H1 (cell line): ENCODE measurements around the gene RPUSD3. TPM values are rescaled to one million over a fixed set of nuclear protein-coding genes. Genes with fewer than 3 reads are reported as not detected.
A peak's percentile ranks its signal among the peaks of the same experiment; 100 is the strongest.

Experiments used
- CTCF ChIA-PET: fragments of 300-600 bp; sonication (Branson Sonifier 250); formaldehyde crosslinking; loops from one replicate; lab custom pipeline; 2021; ENCODE audit not compliant: partially characterized antibody; lab: Charles Lee
- POLR2A ChIA-PET: fragments of 300-600 bp; sonication (Branson Sonifier 250); formaldehyde crosslinking; loops from one replicate; lab custom pipeline; 2021; ENCODE audit warnings: inconsistent platforms; ENCODE audit not compliant: partially characterized antibody; lab: Charles Lee
- DNase-seq, 2 experiments: peaks; one replicate each; pipeline versions ENCODE4 v3.0.0 to v3.0.0-alpha.2; 2010 to 2022; ENCODE audit warnings: low spot score in 2 of 2, low read depth in 1 of 2, mixed read lengths in 1 of 2
- FAIRE-seq: peaks from 2 replicates; lab custom pipeline; 2011; peaks lifted over from hg19 to GRCh38; lab: Jason Lieb, UNC
- H2AFZ ChIP-seq: 2 replicates; pipeline ENCODE4 v1.8.1; 2012; ENCODE audit warnings: low read length, inconsistent platforms
- H2AK5ac ChIP-seq: 2 replicates; pipeline ENCODE4 v1.6.1; 2013; ENCODE audit warnings: low read depth, low read length
- H2BK120ac ChIP-seq: replicated peaks from 2 replicates; pipeline ENCODE3; 2013; ENCODE audit warnings: low read depth, low read length, inconsistent platforms
- H2BK12ac ChIP-seq: 2 replicates; pipeline ENCODE4 v1.6.1; 2013; ENCODE audit warnings: low read depth, low read length
- H2BK15ac ChIP-seq: 2 replicates; pipeline ENCODE4 v1.6.1; 2013; ENCODE audit warnings: low read length
- H2BK20ac ChIP-seq: 2 replicates; pipeline ENCODE4 v1.6.1; 2013; ENCODE audit warnings: low read length
- H2BK5ac ChIP-seq: 2 replicates; pipeline ENCODE4 v1.6.1; 2013; ENCODE audit warnings: low read depth, low read length
- H3K14ac ChIP-seq: 2 replicates; pipeline ENCODE4 v1.6.1; 2013; ENCODE audit warnings: inconsistent platforms; ENCODE audit not compliant: insufficient read length
- H3K18ac ChIP-seq: 2 replicates; pipeline ENCODE4 v1.6.1; 2013; ENCODE audit warnings: low read length; ENCODE audit errors: extremely low read depth
- H3K23ac ChIP-seq: 2 replicates; pipeline ENCODE4 v1.6.1; 2013; ENCODE audit warnings: inconsistent platforms; ENCODE audit not compliant: insufficient read length
- H3K23me2 ChIP-seq: 2 replicates; pipeline ENCODE4 v1.6.1; 2013; ENCODE audit warnings: low read depth, low read length
- H3K27ac ChIP-seq: 2 replicates; pipeline ENCODE4 v1.6.1; 2011; ENCODE audit warnings: low read depth, low read length, inconsistent platforms
- H3K27me3 ChIP-seq, 4 experiments: replicated peaks in 1 of 4; 1 replicate in 1 of 4; 2 replicates in 3 of 4; pipeline versions ENCODE4 v1.6.1 to v1.8.1; 2011 to 2013; ENCODE audit warnings: low read length in 3 of 4, mild to moderate bottlenecking in 3 of 4, inconsistent platforms in 2 of 4, mixed read lengths in 2 of 4, moderate library complexity in 1 of 4; ENCODE audit not compliant: control insufficient read depth in 3 of 4, insufficient read depth in 3 of 4; ENCODE audit errors: extremely low read depth in 1 of 4
- H3K36me3 ChIP-seq, 4 experiments: 2 replicates each; pipeline versions ENCODE4 v1.6.1 to v1.8.1; 2011 to 2013; ENCODE audit warnings: mild to moderate bottlenecking in 4 of 4, low read length in 3 of 4, moderate library complexity in 2 of 4, control low read depth in 1 of 4, inconsistent platforms in 1 of 4; ENCODE audit not compliant: insufficient read depth in 4 of 4, control insufficient read depth in 2 of 4
- H3K4ac ChIP-seq: replicated peaks from 2 replicates; pipeline ENCODE3; 2013; ENCODE audit warnings: low read length, low read depth, mixed read lengths, inconsistent platforms; ENCODE audit not compliant: insufficient read length
- H3K4me1 ChIP-seq, 4 experiments: replicated peaks in 1 of 4; 1 replicate in 1 of 4; 2 replicates in 3 of 4; pipeline versions ENCODE4 v1.6.1 to v1.8.1; 2011 to 2013; ENCODE audit warnings: low read length in 3 of 4, inconsistent platforms in 2 of 4, mixed read lengths in 1 of 4; ENCODE audit not compliant: insufficient read depth in 4 of 4, control insufficient read depth in 3 of 4
- H3K4me2 ChIP-seq, 2 experiments: 2 replicates each; pipeline versions ENCODE4 v1.6.1 to v1.8.1; 2011 to 2013; ENCODE audit warnings: low read depth in 2 of 2, low read length in 2 of 2, control low read depth in 1 of 2, inconsistent platforms in 1 of 2, mild to moderate bottlenecking in 1 of 2; ENCODE audit not compliant: insufficient read depth in 1 of 2
- H3K4me3 ChIP-seq, 4 experiments: fragments of 200-600, 300-600 bp in 1 of 4; sonication (generic), shearing (Covaris generic), sonication (Bioruptor Twin) in 1 of 4; 2 replicates each; pipeline versions ENCODE4 v1.5.1 to v1.8.1; 2011 to 2016; ENCODE audit warnings: low read length in 4 of 4, low read depth in 3 of 4, control low read depth in 2 of 4, inconsistent platforms in 2 of 4, mild to moderate bottlenecking in 2 of 4, mixed read lengths in 1 of 4, moderate library complexity in 1 of 4; ENCODE audit not compliant: insufficient read depth in 2 of 4; ENCODE audit errors: extremely low read depth in 1 of 4
- H3K56ac ChIP-seq: replicated peaks from 2 replicates; pipeline ENCODE3; 2013; ENCODE audit warnings: low read depth, mild to moderate bottlenecking, mixed read lengths, low read length, inconsistent platforms; ENCODE audit not compliant: insufficient read length
- H3K79me1 ChIP-seq: 2 replicates; pipeline ENCODE4 v1.6.1; 2013; ENCODE audit warnings: low read depth, low read length, control low read depth
- H3K79me2 ChIP-seq, 2 experiments: 2 replicates each; pipeline versions ENCODE4 v1.6.1 to v1.8.1; 2012 to 2013; ENCODE audit warnings: low read length in 2 of 2, mild to moderate bottlenecking in 2 of 2, inconsistent platforms in 1 of 2; ENCODE audit not compliant: insufficient read depth in 2 of 2, control insufficient read depth in 1 of 2
- H3K9ac ChIP-seq, 4 experiments: replicated peaks in 1 of 4; 1 replicate in 1 of 4; 2 replicates in 3 of 4; pipeline versions ENCODE4 v1.6.1 to v1.8.1; 2011 to 2013; ENCODE audit warnings: low read depth in 3 of 4, low read length in 3 of 4, control low read depth in 2 of 4, mild to moderate bottlenecking in 2 of 4, moderate library complexity in 2 of 4, inconsistent platforms in 1 of 4; ENCODE audit errors: extremely low read depth in 1 of 4
- H3K9me3 ChIP-seq, 2 experiments: 2 replicates each; pipeline versions ENCODE4 v1.6.1 to v1.8.1; 2012 to 2013; ENCODE audit warnings: mild to moderate bottlenecking in 2 of 2, moderate library complexity in 2 of 2, control low read depth in 1 of 2, inconsistent platforms in 1 of 2, low read depth in 1 of 2, low read length in 1 of 2, mixed read lengths in 1 of 2; ENCODE audit not compliant: insufficient read depth in 2 of 2
- H4K20me1 ChIP-seq, 2 experiments: replicated peaks in 1 of 2; 2 replicates each; pipeline versions ENCODE3 to v1.8.1; 2011 to 2013; ENCODE audit warnings: inconsistent platforms in 2 of 2, low read length in 2 of 2, mild to moderate bottlenecking in 1 of 2; ENCODE audit not compliant: insufficient read depth in 2 of 2, control insufficient read depth in 1 of 2
- H4K5ac ChIP-seq: 2 replicates; pipeline ENCODE4 v1.6.1; 2013; ENCODE audit warnings: low read length, low read depth, mixed read lengths, inconsistent platforms; ENCODE audit not compliant: insufficient read length
- H4K8ac ChIP-seq: 2 replicates; pipeline ENCODE4 v1.8.0; 2013; ENCODE audit warnings: mild to moderate bottlenecking, moderate library complexity, low read length, inconsistent platforms; ENCODE audit not compliant: insufficient read depth; ENCODE audit errors: extremely low read depth
- H4K91ac ChIP-seq: replicated peaks from 2 replicates; pipeline ENCODE3; 2013; ENCODE audit warnings: low read length, mixed read lengths, inconsistent platforms; ENCODE audit not compliant: insufficient read length
- CREB1 ChIP-seq: IDR thresholded peaks from 2 replicates; pipeline ENCODE4 v1.6.1; 2012; ENCODE audit warnings: inconsistent platforms
- GTF2F1 ChIP-seq: IDR thresholded peaks from 2 replicates; pipeline ENCODE4 v1.6.1; 2012; ENCODE audit warnings: low read depth, low read length, improper control_type of control experiment, borderline replicate concordance
- JUN ChIP-seq: IDR thresholded peaks from 2 replicates; pipeline ENCODE4 v1.6.1; 2011; ENCODE audit warnings: low read depth, mild to moderate bottlenecking, improper control_type of control experiment, low read length
- KDM4A ChIP-seq: IDR thresholded peaks from one replicate; pipeline ENCODE4 v1.7.1; 2012; ENCODE audit warnings: low read depth, mild to moderate bottlenecking, moderate library complexity, low read length, inconsistent platforms; ENCODE audit not compliant: severe bottlenecking
- PHF8 ChIP-seq: fragments of 200-600 bp; sonication (generic); conservative IDR thresholded peaks from 2 replicates; pipeline ENCODE4 v1.7.1; 2012; ENCODE audit warnings: low read depth, mild to moderate bottlenecking, inconsistent platforms, low read length, moderate library complexity
- SIN3A ChIP-seq, 2 experiments: IDR thresholded peaks in 1 of 2; conservative IDR thresholded peaks in 1 of 2; 2 replicates each; pipeline ENCODE4 v1.6.1; 2011 to 2012; ENCODE audit warnings: low read length in 2 of 2, improper control_type of control experiment in 1 of 2, low read depth in 1 of 2, mild to moderate bottlenecking in 1 of 2
- SUZ12 ChIP-seq: fragments of 200-600 bp; sonication (generic); IDR thresholded peaks from 2 replicates; pipeline ENCODE4 v1.6.1; 2012; ENCODE audit warnings: mild to moderate bottlenecking, inconsistent platforms, low read length, moderate library complexity, mixed read lengths
- WGBS, 2 experiments: shearing (Covaris generic) in 1 of 2; methylation state at CpG; one replicate each; pipeline versions ENCODE4 v1.1.6 to v1.1.7; 2013 to 2015; ENCODE audit warnings: low lambda C conversion rate in 2 of 2, mixed read lengths in 2 of 2, inconsistent platforms in 1 of 2, low coverage in 1 of 2, missing lambda C conversion rate in 1 of 2; ENCODE audit not compliant: insufficient replicate concordance in 2 of 2, insufficient coverage in 1 of 2, insufficient read length in 1 of 2; ENCODE audit errors: extremely low coverage in 1 of 2, missing lambda C conversion rate in 1 of 2; 5-methylcytosine and 5-hydroxymethylcytosine counted together
- polyA plus RNA-seq, 7 experiments: library from polyadenylated mRNA; depleted of rRNA in 3 of 7; stranded (reverse) in 5 of 7; unstranded in 2 of 7; fragments of >200 nt in 5 of 7; fragments of 200-250 nt in 2 of 7; gene quantifications; 1 replicate in 5 of 7; 2 replicates in 1 of 7; 4 replicates in 1 of 7; pipeline versions ENCODE4 v1.2.1 to v1.2.3, GENCODE V29; 2011 to 2013; ENCODE audit warnings: missing spikeins in 2 of 7, mixed read lengths in 2 of 7
- total RNA-seq: library from RNA; stranded (reverse); fragmentation: NEBNext Ultra II Directional; extraction: Animal tissue kit (Norgen Biotek cat#: 25700); gene quantifications from 2 replicates; pipeline ENCODE4 v1.2.1, GENCODE V29; 2021

RPUSD3 gene
- total and polyA plus RNA-seq, 2 of the 8 experiments (the other 6 are each of a cell fraction or from before 2014, with no cell fraction given): 68.4 to 154 TPM

DNA sequence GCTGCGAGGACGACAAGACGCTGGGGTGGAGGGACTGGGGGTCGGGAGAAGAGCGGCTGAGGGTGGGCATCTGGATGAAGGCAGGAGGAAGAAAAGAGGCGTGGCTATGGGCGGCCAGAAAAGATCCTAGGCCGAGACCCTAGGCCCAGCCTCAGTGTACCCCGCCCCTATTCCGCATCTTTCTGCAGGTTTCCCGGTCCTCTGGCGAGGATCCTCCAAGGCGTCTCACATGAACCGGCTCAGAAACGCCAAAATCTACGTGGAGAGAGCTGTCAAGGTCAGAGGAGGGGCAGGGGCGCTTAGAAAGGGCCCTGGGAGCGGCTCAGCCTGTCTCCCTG lies 33.4 kb downstream of the RPUSD3 start:
- Histone ChIP-seq H2BK5ac (no peak overlapping the region), H3K27me3 (peaks cover 0 to 11% (median 9%) of the 10 kb centered on the region in 4 experiments; a peak in 5 of 7 replicates), H2BK120ac (no peak overlapping the region), H3K4me1 (peaks cover 0 to 9% (median 2%) of the 10 kb centered on the region in 4 experiments; a peak in 3 of 7 replicates), H3K9me3 (no peaks in the 10 kb centered on the region), H2BK12ac (no peak overlapping the region), H4K8ac (peak overlapping the region; percentile 37; the same call in 1 of the 2 replicates), H3K79me1 (no peaks in the 10 kb centered on the region), H3K18ac (no peak overlapping the region), H2BK15ac (no peak overlapping the region), H3K36me3 (peaks cover 8 to 13% (median 9%) of the 10 kb centered on the region in 4 experiments; a peak in 7 of 8 replicates), H3K23me2 (peaks cover 2% of the 10 kb centered on the region; the same call in 1 of the 2 replicates), H3K4me3 (peak overlapping the region; percentile 50 to 72 (median 58)), H3K4ac (no peak overlapping the region), H4K5ac (no peak overlapping the region), H3K23ac (no peak overlapping the region), H3K4me2 (peak overlapping the region; percentile 56 to 84), H2AFZ (no peak overlapping the region), H3K79me2 (no peaks in the 10 kb centered on the region), H3K9ac (peak overlapping the region in 3 of 4 experiments; percentile 1 to 61 (median 54); a peak in 3 of 7 replicates), H3K14ac (no peak overlapping the region), H2BK20ac (no peak overlapping the region), H3K56ac (no peak overlapping the region), H4K20me1 (peaks cover 3 to 6% of the 10 kb centered on the region in 2 experiments), H3K27ac (no peak overlapping the region), H2AK5ac (no peak overlapping the region), H4K91ac (no peak overlapping the region)
- POLR2A ChIA-PET: interaction anchor here (0.6 to 7.8 kb wide), 6 partner anchors 16 to 213 kb away, joined by 3 to 71 read pairs (median 4); partner anchors contain the start of genes ARPC4 and TADA3
- no peak for TF ChIP-seq JUN
- peak; percentile 2 for TF ChIP-seq KDM4A
- no peak for TF ChIP-seq PHF8
- TF ChIP-seq GTF2F1: no peak
- TF ChIP-seq SUZ12: no peak
- TF ChIP-seq SIN3A (conservative IDR thresholded peaks at IDR 0.05 in 1 of 2, IDR thresholded peaks at IDR 0.05 in 1 of 2; ENCODE audit: low read depth in 1 of 2, low read length in 2 of 2): peak in 1 of 2 experiments; percentile 5; a peak in 1 of 4 replicates
- TF ChIP-seq CREB1: no peak
- WGBS, 2 experiments: 12% methylated on average over 15 of the region's 18 CpGs; no CpG with 5 or more reads in 1 of the 2 experiments
- FAIRE-seq (no peak), DNase-seq (peak in 1 of 2 experiments; percentile 66)
- CTCF ChIA-PET: interaction anchor here (1.4 to 4.9 kb wide), 3 partner anchors 9 to 14 kb away, joined by 3 to 30 read pairs (median 8); no protein-coding TSS in a partner anchor
